ENCODE measurements around the gene AKR1D1.
"Not testable (repeated sequence)": the region's sequence is repeated elsewhere in the genome, so short reads cannot be mapped to it uniquely, and the experiment has no call there.

Gene AKR1D1

DNA sequence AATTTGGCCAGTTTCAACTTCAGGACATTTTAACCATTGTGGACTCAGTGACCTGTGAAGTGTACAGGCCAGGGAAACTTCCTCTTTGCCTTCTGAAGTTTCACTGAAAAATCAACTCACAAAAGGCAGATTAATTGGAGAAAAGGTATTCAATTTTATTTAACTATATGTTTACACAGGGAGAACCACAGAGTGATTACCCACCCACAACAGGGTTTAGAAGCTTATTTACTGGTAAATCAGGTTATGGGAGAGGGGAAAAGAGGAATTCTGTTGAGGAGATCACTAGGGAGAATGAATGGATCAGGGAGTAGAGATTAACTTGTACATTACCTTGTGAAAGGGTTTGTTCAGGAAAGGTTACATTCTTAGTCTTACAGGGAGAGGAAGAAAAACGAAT is 1.7 kb upstream of the AKR1D1 start:
- no peak for DNase-seq

DNA sequence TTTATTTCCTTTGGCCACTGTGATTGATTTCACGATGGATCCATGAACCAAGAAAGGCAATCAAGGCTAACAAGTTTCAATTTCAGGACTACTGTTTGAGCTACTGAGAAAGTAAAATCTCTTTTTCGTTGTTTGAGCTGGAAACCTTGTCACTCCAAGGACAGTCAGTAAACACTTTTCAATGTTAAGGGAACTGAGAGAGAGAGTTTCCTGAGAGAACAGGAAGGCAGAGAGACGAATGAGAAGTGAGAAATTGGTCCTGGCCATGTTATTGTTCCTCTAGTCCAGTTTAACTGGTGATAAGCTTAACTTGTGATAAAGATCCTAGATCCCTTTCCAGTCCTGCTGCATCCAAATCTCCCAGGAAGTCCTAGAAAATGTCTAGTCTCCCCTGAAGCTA is 909 bp upstream of the AKR1D1 start:
- DNase-seq: no peak

DNA sequence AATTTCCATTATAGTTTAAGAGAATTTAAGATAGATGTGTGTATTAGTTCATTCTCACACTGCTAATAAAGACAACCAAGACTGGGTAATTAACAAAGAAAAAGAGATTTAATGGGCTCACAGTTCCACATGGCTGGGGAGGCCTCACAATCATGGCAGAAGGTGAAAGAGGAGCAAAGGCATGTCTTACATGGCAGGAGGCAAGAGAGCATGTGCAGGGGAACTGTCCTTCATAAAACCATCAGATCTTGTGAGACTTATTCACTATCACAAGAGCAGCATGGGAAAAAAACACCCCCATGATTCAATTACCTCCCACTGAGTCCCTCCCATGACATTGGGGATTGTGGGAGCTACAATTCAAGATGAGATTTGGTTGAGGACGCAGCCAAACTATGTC is 473 bp upstream of the AKR1D1 start:
- not testable (repeated sequence) for DNase-seq

DNA sequence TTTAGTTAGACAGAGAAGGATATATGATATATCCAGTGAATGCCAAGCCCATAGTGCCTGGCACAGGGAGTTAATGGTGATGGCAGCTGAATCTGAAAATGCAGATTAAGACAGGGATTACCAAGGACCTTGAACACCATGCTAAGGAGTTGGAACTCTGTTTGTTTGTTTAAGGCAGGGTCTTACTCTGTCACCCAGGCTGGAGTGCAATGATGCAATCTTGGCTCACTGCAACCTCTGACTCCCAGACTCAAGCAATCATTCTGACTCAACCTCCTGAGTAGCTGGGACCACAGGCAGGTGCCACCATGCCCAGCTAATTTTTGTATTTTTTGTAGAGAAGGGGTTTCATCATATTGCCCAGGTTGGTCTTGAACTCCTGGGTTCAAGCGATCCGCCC is 1.6 kb downstream of the AKR1D1 start:
- DNase-seq: no peak

DNA sequence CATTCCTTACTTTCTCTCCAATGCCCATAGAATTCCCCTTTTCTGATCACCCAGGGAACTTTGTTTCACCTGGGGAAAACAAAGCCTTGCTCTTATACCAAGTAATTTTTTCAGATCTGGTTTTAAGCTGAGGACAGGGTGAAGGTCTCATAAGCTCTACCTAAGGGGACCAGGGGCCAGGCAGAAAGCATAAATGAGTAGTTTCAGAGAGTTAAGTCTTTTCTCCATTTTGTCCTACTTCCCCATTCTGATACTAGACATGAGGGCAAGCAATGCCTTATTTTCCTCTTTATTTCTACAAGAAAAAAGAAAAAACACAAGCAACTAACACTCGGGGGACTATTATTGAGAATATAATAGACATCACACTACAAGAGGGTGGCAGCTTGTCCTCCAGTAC is 2.9 kb downstream of the AKR1D1 start:
- DNase-seq: no peak

DNA sequence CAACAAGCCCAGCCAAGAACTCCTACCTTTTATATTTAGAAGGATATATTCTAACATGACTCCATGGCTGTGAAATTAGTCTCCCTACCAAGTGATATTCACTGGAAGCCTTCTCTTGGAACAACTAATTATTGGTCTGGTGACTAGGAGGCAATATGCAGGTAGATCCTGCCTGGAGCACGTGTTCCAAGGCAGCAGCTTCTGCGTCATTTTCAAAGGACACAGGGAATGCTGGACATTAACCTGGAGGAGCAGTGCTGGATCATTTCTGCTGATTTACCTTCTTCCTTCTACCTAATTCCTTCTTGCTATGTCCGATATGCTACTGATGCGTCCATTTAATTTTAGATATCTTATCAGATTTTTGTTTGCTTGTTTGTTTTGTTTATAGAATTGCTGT is 5.6 kb downstream of the AKR1D1 start:
- no peak for DNase-seq

DNA sequence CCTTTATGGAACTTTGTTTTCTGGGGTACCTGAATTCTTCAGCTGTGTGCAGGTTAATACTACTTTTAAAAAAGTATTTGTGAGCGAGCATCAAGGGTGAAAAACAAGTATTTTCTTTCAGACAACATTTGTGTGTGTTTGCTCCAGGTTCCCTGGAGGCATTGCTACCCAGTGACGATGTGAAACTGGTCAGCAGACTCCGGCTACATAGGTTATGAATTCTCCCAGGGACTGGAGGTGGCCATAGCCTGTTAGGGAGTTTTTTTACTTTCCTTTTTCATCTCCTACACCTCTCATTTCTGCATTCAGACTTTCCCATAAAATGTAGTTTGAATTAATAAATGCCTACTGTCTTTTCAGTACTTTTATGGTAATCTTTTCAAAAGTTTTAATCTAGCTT is 7.6 kb downstream of the AKR1D1 start:
- DNase-seq: no peak

DNA sequence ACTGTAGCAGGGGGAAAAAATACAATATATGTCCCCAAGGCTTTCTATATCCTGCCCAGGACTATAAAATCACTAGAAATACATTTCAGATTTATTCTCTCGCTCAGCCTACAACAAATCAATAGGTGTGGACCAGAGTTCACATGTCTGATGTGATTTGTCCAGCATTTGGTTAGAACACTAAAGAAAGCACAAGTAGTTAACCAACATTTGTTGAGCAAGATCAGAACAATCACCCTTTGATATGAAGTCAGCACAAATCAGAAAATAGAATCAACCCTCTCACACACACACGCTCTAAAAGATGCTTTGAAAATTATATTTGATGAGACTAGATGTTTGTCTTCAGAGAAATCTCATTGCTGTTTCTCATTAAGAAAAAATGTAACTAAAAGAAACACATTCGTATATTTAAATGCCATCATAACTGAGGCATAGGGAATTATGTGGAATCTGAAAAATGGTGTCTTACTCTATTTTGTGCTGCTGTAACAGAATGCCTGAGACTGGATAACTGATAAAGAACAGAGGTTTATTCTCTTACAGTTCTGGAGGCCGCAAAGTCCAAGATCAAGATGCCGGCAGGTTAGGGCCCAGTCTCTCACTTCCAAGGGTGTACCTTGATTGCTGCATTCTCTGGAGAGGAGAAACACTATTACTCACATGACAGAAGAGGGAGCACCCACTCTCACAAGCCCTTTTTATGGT is 10.5 kb downstream of the AKR1D1 start:
- no peak for DNase-seq

DNA sequence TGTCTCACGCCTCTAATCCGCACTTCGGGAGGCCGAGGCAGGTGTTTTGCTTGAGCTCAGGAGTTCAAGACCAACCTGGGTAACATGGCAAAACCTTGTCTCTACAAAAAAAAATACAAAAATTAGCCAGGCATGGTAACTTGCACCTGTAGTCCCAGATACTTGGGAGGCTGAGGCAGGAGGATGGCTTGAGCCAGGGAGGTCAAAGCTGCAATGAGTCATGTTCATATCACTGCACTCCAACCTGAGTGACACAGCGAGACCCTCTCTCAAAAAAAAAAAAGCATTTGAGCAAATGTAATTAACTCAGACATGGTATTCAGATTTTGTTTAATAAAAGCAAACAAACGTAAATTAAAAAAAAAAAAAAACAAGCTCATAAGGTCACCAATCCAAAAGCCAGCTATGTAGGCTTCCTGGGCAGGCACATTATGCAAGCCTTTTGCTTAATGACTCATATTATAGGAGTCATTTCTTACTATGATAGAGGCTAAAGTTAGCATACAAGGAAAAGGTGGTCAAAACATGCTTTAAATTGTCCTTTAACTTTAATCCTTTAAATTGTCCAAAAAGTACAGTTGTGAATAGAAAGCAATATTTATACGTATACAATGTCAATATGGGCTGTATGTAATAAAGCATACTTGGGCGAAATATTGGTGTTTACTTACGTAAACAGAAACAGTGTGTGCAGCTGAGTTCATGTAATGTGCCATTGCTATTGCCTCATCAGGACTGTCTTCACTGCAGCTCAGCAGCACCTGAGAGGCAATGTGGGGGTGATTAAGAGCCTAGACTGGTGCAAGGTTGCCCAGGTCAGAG is 13.0 kb downstream of the AKR1D1 start:
- no peak for DNase-seq

DNA sequence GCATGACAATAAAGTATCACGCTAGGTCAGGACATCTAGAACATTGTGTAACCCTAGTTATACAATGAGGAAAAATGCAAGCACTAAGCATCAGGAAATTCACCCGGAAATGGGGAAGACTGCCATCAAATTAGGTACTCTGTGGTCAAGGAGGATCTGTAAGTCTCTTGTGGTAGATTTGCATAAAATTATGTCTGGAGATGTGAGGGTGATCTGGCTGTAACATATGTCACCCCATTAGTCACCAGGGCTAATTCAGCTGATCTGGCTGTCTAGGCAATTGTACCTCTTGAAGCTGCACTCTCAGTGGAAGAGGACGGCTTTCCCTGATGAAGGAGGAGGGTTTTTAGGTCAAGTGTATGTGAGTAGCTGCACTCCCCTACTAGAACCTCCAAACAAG is 14.8 kb downstream of the AKR1D1 start:
- no peak for DNase-seq

DNA sequence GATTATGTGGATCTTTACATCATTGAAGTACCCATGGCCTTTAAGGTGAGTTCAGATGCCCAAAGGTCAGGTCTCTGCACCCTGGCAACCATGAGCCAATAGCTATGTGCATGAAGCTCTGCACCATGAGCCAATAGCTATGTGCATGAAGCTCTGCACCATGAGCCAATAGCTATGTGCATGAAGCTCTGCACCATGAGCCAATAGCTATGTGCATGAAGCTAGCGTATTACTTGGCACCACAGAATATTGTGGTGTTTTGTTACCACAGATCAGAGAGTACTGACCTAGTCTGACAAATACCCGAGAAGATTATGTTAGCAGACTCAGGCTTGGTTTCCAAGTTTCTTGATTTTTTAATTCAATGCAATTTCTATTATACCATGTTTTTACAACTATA is 15.6 kb downstream of the AKR1D1 start:
- not testable (repeated sequence) for DNase-seq

DNA sequence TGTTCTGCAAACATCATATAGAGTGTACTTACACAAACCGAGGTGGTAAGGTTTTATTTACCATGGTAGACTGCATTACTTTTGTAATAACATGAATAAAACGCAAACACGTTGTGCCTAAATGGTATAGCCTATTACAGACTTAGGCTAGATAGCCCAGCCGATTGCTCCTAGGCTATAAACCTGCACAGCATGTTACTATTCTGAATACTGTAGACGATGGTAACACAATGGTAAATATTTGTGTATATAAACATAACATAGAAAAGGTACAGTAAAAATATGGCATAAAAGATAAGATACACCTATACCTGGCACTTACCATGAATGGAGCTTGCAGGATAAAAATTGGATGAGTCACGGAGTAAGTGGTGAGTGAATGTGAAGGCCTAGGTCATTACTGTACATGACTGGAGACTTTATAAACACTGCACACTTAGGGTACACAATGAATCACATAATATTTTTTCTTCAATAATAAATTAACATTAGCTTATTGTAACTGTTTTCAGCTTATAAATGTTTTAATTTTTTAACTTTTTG is 16.3 kb downstream of the AKR1D1 start:
- DNase-seq: no peak

DNA sequence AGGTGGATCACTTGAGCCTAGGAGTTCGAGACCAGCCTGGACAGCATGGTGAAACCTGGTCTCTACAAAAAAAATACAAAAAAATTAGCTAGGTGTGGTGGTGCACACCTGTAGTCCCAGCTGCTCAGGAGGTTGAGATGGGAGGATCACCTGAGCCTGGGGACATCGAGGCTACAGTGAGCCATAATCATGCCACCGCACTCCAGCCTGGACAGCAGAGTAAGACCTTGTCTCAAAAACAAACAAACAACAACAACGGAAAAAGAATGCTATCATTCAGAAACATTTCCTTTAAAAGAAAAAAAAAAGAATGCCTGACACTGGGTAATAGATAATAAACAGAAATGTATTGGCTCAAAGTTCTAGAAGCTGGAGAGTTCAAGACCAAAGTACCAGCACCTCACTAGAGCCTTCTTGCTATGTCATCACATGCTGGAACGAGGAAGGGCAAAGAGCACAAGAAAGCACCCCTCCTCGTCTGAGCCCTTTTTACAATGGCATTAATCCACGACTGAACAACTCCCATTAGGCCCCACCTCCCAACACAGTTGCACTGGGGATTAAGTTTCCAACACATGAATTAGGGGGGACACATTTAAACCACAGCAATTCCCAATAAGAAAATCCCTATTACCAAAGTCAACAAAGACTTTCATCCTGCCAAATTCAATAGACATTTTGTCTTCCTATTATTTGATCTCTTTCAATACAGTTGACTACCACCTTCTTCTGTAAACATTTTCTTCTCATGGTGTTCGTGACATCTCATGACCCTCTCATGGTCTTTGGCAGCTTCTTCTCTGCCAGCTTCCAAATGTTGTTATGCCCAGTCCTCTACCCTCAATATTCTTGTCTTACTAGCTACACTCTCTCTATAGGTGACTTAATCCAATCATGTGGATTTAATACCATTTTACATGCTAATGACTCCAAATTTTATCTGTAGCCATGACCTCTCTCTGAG is 20.0 kb downstream of the AKR1D1 start:
- no peak for DNase-seq

DNA sequence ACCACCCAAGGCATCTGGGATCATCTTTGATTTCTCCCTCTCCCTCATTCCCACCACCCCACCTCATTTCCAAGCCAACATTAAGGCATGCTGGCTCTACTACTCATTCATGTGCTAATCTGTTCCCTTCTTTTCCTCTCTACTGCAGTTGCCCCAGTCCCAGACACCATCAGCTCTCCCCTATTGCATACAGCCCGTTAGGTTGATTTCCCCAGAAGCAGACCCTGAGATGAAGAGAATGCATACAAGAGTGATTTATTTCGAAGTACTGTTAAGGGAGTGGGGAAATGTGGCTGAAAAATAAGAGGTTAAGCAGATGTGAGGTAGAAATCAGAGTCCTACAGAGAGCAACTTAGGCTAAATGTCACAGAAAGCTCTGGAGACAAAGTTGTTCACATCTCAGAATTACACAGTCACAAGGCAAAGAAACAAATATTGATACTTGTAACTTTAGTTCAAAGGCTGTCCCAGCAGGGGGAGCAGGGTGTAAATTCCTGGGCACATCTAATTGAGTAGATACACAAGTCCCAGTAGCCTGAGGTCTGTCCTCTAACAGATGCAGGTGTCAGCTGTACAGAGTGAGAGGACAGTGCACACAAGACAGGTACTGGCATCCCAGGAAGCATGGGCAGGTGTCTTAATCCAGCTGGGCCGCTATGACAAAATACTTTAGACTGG is 20.9 kb downstream of the AKR1D1 start:
- DNase-seq: no peak

DNA sequence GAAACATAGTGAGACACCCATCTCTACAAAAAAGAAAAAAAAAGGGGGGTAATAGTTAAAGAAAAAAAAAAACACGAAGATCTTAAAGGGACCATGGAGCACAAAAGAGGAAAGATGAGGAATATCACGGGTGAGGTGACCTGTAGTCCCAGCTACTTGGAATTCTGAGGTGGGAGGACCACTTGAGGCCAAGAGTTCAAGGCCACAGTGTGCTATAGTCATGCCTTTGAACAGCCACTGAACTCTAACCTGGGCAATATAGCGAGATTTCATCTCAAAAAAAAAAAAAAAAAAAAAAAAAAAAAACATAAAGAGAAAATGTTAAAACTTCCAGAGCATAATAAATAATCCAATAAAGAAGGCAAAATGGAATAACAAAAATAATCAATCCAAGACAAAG is 23.6 kb downstream of the AKR1D1 start:
- no peak for DNase-seq

DNA sequence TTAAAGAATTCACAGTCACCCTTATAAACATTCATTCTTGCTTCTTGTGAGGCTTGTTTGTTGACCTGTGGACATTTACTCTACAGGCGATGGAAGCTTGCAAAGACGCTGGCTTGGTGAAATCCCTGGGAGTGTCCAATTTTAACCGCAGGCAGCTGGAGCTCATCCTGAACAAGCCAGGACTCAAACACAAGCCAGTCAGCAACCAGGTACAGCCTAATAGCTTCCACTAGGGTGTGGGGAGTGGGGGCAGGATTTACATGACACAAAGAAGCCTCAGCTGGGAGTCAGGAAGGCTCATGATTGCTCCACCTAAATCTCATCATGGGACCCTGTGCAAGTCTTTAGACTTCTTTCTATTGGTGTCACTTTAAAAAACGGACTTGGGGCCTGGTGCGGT is 29.0 kb downstream of the AKR1D1 start:
- no peak for DNase-seq

DNA sequence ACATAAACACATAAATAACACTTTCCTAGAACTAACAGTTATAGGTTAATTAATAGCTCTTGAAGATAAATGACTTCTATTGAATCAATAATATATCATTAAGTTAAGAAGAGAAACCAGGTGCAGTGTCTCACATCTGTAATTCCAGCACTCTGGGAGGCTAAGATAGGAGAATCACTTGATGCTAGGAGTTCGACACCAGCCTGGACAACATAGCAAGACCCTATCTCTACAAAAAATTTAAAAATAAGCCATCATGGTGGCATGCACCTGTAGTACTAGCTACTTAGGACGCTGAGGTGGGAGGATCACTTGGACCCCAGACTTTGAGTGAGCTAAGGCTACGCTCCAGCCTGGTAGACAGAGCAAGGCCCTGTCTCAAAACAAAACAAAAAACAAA is 38.8 kb downstream of the AKR1D1 start:
- no peak for DNase-seq

DNA sequence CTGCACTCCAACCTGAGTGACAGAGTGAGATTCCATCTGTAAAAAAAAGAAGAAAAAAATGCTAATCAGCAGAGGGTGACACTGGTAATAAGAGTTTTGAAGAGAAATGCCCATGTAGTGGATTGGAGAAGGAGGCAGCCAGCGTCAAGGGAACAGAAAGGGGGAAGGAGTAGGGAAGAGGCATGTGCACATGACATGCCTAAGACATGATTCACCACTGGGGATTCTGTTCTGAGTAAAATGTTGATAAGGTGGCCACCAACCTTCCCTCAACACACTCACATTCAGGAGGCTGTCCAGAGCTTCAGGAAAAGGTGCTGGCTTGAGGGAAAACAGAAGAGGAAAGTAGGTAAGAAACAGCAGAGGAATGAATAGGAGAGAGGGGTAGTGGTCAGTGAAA is 39.9 kb downstream of the AKR1D1 start:
- no peak for DNase-seq

DNA sequence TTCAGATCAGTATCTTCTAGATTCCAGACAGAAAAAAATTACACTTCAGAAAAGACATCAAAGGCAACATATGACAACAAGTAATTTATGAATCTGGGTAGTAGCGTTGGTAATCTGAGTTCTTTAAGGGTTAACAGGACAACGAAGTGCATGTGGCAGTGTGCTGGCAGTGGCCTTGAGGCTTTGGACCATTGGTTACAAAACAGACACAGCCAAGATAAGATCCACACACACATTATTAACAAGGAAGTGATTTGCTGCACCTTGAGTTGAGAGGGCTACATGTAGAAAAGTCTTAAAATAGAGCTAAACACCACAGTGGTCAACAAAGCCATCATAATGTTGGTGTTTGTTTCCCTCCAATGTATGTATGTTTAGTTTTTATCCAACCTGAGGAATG is 40.6 kb downstream of the AKR1D1 start:
- no peak for DNase-seq

DNA sequence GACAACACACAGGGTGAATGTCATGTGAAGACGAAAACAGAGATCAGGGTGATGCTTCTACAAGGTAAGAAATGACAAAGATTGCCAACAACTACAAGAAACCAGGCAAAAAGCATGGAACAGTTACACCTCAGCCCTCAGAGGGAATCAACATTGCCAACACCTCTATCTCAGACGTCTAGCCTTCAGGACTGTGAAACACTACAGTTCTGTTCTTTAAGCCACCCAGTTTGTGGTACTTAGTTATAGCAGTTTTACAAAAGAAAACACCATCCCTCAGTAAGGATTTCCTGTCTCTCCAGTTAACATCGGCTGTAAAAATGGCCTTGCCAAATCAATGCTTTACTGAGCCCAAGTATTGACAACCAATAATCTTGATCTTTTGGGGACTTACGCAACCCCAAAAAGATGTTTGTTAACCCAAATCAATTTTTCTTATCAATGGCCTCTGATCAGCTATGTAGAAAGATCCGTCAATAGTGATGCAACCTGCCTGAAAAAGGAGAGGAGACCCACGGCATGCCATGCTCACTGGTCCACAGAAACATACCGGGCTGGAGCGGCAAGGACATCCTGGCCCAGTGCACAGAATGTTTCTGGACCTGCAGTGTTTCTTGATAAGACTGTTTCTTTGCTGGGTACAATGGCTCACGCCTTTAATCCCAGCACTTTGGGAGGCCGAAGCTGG is 44.0 kb downstream of the AKR1D1 start:
- no peak for DNase-seq

DNA sequence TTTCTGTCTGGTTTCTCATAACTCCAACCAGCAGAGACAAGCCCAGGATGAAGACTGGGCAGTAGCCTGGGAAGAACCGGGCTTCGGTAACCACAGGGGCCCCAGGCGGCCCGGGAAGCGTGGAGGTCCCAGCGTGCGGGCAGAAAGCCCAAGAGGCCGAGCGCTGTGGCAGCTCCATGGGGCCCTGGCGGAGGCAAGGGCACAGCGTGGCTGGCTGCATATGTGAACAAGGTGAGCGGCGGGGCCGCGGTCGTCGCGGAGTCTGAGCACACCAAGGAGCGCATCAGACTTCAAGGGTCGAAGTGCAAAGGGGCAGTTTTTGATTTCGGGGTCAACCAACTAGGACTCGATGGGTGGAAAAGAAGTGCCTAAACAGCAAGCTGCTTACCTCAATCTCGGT is 45.9 kb downstream of the AKR1D1 start:
- DNase-seq: no peak

DNA sequence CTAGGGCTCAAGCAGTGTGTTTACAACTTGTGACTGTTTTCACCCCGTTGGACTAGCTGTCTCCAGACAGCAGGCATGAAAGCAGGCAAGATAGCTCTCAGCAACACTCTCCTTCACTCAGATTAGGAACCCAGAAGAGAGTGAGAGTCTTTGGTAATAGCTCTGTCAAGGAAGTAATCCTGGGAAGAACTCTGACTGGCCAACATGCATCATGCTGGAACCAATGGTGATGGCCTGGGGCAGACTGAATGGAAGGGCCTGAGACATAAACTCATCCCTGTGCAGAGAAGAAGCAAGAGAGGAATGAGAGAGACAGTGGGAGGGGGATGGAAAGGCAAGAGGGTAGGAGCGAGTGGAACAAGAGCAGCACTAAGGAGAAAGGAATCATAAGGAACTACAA is 48.9 kb downstream of the AKR1D1 start:
- DNase-seq: no peak
